B cell (primary cell): ENCODE data around the gene TSKS. TPM values are rescaled to one million over a fixed set of nuclear protein-coding genes. Genes with fewer than 3 reads are reported as not detected.

Experiments used
- ATAC-seq: fragments of 200-7000 bp; cut with Tn5 transposase; one replicate; pipeline ENCODE4 v1.10.0; 2021; ENCODE audit warnings: low read depth, mild to moderate bottlenecking, moderate number of reproducible peaks, moderate library complexity
- CTCF ChIA-PET: fragments of 350-600 bp; sonication (Branson Sonifier 250); formaldehyde crosslinking; loops from one replicate; lab custom pipeline; 2021; ENCODE audit warnings: antibody characterized with exemption, inconsistent platforms; lab: Charles Lee
- POLR2A ChIA-PET: fragments of 350-600 bp; sonication (Branson Sonifier 250); formaldehyde crosslinking; loops from one replicate; lab custom pipeline; 2021; ENCODE audit warnings: antibody characterized with exemption; lab: Charles Lee
- DNase-seq: peaks from one replicate; pipeline ENCODE4 v3.0.0; 2013
- H2AFZ ChIP-seq: 2 replicates; pipeline ENCODE4 v1.6.1; 2012; ENCODE audit warnings: mild to moderate bottlenecking, low read depth, low read length; ENCODE audit not compliant: insufficient read depth, poor library complexity, severe bottlenecking
- H3K27ac ChIP-seq, 2 donors: 1 replicate in 1 of 2; 2 replicates in 1 of 2; pipeline ENCODE4 v1.5.1; 2012 to 2013; ENCODE audit warnings: low read length in 2 of 2, mild to moderate bottlenecking in 2 of 2, moderate library complexity in 1 of 2
- H3K27me3 ChIP-seq, 4 experiments: fragments of 200-600 bp in 1 of 4; sonication (generic) in 1 of 4; replicated peaks in 1 of 4; 1 replicate in 2 of 4; 2 replicates in 2 of 4; pipeline versions ENCODE4 v1.6.1 to v1.7.0; 2013 to 2016; ENCODE audit warnings: low read length in 3 of 4, mild to moderate bottlenecking in 2 of 4, mixed read lengths in 1 of 4, moderate library complexity in 1 of 4; ENCODE audit not compliant: insufficient read depth in 4 of 4, control insufficient read depth in 3 of 4; ENCODE audit errors: control extremely low read depth in 1 of 4
- H3K36me3 ChIP-seq, 2 experiments: replicated peaks in 1 of 2; 1 replicate in 1 of 2; 2 replicates in 1 of 2; pipeline versions ENCODE4 v1.6.1 to v1.7.1; 2013; ENCODE audit warnings: low read length in 1 of 2; ENCODE audit not compliant: insufficient read depth in 2 of 2, control insufficient read depth in 1 of 2; ENCODE audit errors: control extremely low read depth in 1 of 2, extremely low read depth in 1 of 2
- H3K4me1 ChIP-seq, 2 donors: fragments of 200-600 bp in 1 of 2; sonication (generic) in 1 of 2; 1 replicate in 1 of 2; 2 replicates in 1 of 2; pipeline versions ENCODE4 v1.5.1 to v1.6.1; 2013 to 2017; ENCODE audit warnings: low read length in 2 of 2; ENCODE audit not compliant: control insufficient read depth in 2 of 2, insufficient read depth in 2 of 2
- H3K4me2 ChIP-seq: replicated peaks from 2 replicates; pipeline ENCODE3; 2012; ENCODE audit warnings: mild to moderate bottlenecking, low read depth, low read length; ENCODE audit not compliant: poor library complexity, severe bottlenecking
- H3K4me3 ChIP-seq, 5 experiments: fragments of 200-600 bp in 1 of 5; sonication (generic) in 1 of 5; 1 replicate in 3 of 5; 2 replicates in 2 of 5; pipeline versions ENCODE4 v1.5.1 to v1.7.0; 2011 to 2016; ENCODE audit warnings: low read length in 4 of 5, mild to moderate bottlenecking in 4 of 5, low read depth in 2 of 5, control low read depth in 1 of 5, moderate library complexity in 1 of 5; ENCODE audit not compliant: insufficient read depth in 1 of 5; ENCODE audit errors: control extremely low read depth in 1 of 5, extremely low read depth in 1 of 5
- H3K79me2 ChIP-seq: fragments of 200-600 bp; sonication (generic); one replicate; pipeline ENCODE4 v1.6.0; 2016; ENCODE audit warnings: low read length; ENCODE audit not compliant: control insufficient read depth, insufficient read depth
- H3K9ac ChIP-seq: fragments of 200-600 bp; sonication (generic); 2 replicates; pipeline ENCODE4 v1.6.1; 2017; ENCODE audit warnings: mild to moderate bottlenecking, low read length, moderate library complexity
- H3K9me3 ChIP-seq, 3 donors: one replicate each; pipeline versions ENCODE4 v1.6.1 to v1.7.1; 2013; ENCODE audit warnings: low read length in 2 of 3; ENCODE audit not compliant: control insufficient read depth in 2 of 3, insufficient read depth in 1 of 3; ENCODE audit errors: control extremely low read depth in 1 of 3
- H4K20me1 ChIP-seq: 2 replicates; pipeline ENCODE4 v1.6.0; 2012; ENCODE audit warnings: mild to moderate bottlenecking, low read length; ENCODE audit not compliant: insufficient read depth, control insufficient read depth, poor library complexity, severe bottlenecking
- H3K27ac Mint-ChIP-seq: one replicate; pipeline ENCODE4 v1.8.0; 2021; ENCODE audit warnings: mixed read lengths
- H3K27me3 Mint-ChIP-seq: one replicate; pipeline ENCODE4 v1.8.0; 2021; ENCODE audit warnings: mixed read lengths
- H3K4me1 Mint-ChIP-seq: one replicate; pipeline ENCODE4 v1.8.0; 2021; ENCODE audit warnings: mixed read lengths
- H3K4me3 Mint-ChIP-seq: one replicate; pipeline ENCODE4 v1.8.0; 2021; ENCODE audit warnings: mixed read lengths
- H3K9me3 Mint-ChIP-seq: one replicate; pipeline ENCODE4 v1.8.0; 2022; ENCODE audit warnings: mixed read lengths; ENCODE audit not compliant: insufficient read depth
- EZH2 ChIP-seq: IDR thresholded peaks from 2 replicates; pipeline ENCODE4 v1.6.1; 2012; ENCODE audit warnings: borderline replicate concordance, low read depth, mild to moderate bottlenecking, moderate library complexity, low read length; ENCODE audit not compliant: insufficient read depth, poor library complexity, severe bottlenecking
- WGBS: methylation state at CpG from one replicate; pipeline ENCODE4 v1.1.5; 2013; ENCODE audit warnings: missing lambda C conversion rate; ENCODE audit not compliant: insufficient coverage; 5-methylcytosine and 5-hydroxymethylcytosine counted together
- intact Hi-C: fragments of 100-400 bp; cut with micrococcal nuclease; formaldehyde crosslinking; loops from one replicate; pipeline ENCODE4 v1.10.0; 2022
- polyA plus RNA-seq: library from polyadenylated mRNA; depleted of rRNA; stranded (reverse); fragments of >200 nt; gene quantifications from 2 replicates; pipeline ENCODE4 v1.2.3, GENCODE V29; 2012
- total RNA-seq, 2 donors: library from RNA; stranded (reverse); fragments of 120-200 nt in 1 of 2; gene quantifications; 1 replicate in 1 of 2; 2 replicates in 1 of 2; pipeline versions ENCODE4 v1.2.3 to v1.2.4, GENCODE V29; 2013 to 2022
- TF ChIP-seq, protein P1 (sequence below): fragments of 200-600 bp; IDR thresholded peaks from one replicate; pipeline ENCODE4 v1.8.0; 2022; ENCODE audit warnings: antibody characterized with exemption, mild to moderate bottlenecking

The TSKS gene
- total and polyA plus RNA-seq, 2 donors (not counting 1 experiment from before 2014, with no cell fraction given) = 0.15 to 0.18 TPM

DNA sequence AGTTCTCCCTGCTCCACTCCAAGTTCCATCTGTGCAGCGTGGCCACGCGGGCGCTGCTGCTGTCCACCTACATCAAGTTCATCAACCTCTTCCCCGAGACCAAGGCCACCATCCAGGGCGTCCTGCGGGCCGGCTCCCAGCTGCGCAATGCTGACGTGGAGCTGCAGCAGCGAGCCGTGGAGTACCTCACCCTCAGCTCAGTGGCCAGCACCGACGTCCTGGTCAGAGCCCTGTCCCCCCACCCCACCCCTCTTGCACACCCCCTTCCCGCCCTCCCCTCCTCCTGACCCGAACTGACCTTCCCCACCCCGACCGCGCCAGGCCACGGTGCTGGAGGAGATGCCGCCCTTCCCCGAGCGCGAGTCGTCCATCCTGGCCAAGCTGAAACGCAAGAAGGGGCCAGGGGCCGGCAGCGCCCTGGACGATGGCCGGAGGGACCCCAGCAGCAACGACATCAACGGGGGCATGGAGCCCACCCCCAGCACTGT lies 38.3 kb upstream of the TSKS start:
- H3K4me3 Mint-ChIP-seq = no peak overlapping the region
- ATAC-seq (no peak), DNase-seq (no peak)
- H4K20me1 ChIP-seq = no peaks in the 10 kb centered on the region
- no peak overlapping the region for H3K27ac ChIP-seq
- H3K36me3 ChIP-seq = peaks cover 0 to 71% of the 10 kb centered on the region in 2 experiments
- no peaks in the 10 kb centered on the region for H3K79me2 ChIP-seq
- no peak overlapping the region for H3K4me2 ChIP-seq
- H3K9me3 ChIP-seq = peaks cover 0 to 3% (median 0%) of the 10 kb centered on the region in 3 donors
- CTCF ChIA-PET = no interaction called here
- H3K9me3 Mint-ChIP-seq = no peaks in the 10 kb centered on the region
- intact Hi-C loops = no loop called here
- H3K4me1 ChIP-seq = peaks cover 0 to under 1% of the 10 kb centered on the region in 2 donors
- no peak overlapping the region for H2AFZ ChIP-seq
- no peaks in the 10 kb centered on the region for H3K27me3 Mint-ChIP-seq
- peaks cover 3% of the 10 kb centered on the region for H3K4me1 Mint-ChIP-seq
- 99% methylated on average over 26 of the region's 32 CpGs for WGBS
- POLR2A ChIA-PET = no interaction called here
- no peak overlapping the region for H3K9ac ChIP-seq
- H3K4me3 ChIP-seq = no peak overlapping the region
- no peaks in the 10 kb centered on the region for H3K27me3 ChIP-seq
- TF ChIP-seq, protein P1, sequence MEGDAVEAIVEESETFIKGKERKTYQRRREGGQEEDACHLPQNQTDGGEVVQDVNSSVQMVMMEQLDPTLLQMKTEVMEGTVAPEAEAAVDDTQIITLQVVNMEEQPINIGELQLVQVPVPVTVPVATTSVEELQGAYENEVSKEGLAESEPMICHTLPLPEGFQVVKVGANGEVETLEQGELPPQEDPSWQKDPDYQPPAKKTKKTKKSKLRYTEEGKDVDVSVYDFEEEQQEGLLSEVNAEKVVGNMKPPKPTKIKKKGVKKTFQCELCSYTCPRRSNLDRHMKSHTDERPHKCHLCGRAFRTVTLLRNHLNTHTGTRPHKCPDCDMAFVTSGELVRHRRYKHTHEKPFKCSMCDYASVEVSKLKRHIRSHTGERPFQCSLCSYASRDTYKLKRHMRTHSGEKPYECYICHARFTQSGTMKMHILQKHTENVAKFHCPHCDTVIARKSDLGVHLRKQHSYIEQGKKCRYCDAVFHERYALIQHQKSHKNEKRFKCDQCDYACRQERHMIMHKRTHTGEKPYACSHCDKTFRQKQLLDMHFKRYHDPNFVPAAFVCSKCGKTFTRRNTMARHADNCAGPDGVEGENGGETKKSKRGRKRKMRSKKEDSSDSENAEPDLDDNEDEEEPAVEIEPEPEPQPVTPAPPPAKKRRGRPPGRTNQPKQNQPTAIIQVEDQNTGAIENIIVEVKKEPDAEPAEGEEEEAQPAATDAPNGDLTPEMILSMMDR = no peak
- no peak for TF ChIP-seq EZH2
- peak overlapping the region; percentile 41 for H3K27ac Mint-ChIP-seq

DNA sequence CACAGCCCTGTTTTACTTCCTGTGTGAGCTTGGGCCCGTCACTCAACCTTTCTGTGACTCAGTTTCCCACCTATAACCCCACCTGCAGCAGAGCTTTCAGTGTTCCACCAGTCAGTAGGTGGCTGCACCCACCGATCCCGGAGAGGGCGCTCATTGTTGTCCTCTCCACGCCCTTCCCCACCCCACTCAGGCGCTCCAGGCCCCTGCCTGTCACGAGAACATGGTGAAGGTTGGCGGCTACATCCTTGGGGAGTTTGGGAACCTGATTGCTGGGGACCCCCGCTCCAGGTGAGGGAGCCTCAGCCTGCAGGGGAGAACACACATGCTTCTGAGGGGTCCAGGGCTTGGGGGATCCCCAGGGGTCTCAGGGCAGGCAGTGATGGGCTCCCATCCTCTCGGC lies 37.7 kb upstream of the TSKS start:
- peaks cover 0 to 75% of the 10 kb centered on the region in 2 experiments for H3K36me3 ChIP-seq
- ChIA-PET CTCF (no interaction called here), POLR2A (no interaction called here)
- H3K27me3 ChIP-seq = no peaks in the 10 kb centered on the region
- no peaks in the 10 kb centered on the region for H3K9me3 Mint-ChIP-seq
- no peaks in the 10 kb centered on the region for H3K79me2 ChIP-seq
- no peak overlapping the region for H3K4me3 ChIP-seq
- H3K4me1 Mint-ChIP-seq = no peaks in the 10 kb centered on the region
- no peak overlapping the region for H3K4me3 Mint-ChIP-seq
- H3K27ac ChIP-seq = no peak overlapping the region
- ATAC-seq (no peak), DNase-seq (no peak)
- H3K9ac ChIP-seq = no peak overlapping the region
- WGBS = 99% methylated on average over 10 of the region's 10 CpGs
- peaks cover 0 to 3% (median 0%) of the 10 kb centered on the region in 3 donors for H3K9me3 ChIP-seq
- H4K20me1 ChIP-seq = no peaks in the 10 kb centered on the region
- H3K4me1 ChIP-seq = no peaks in the 10 kb centered on the region
- no peak overlapping the region for H3K4me2 ChIP-seq
- H2AFZ ChIP-seq = no peak overlapping the region
- intact Hi-C loops = no loop called here
- no peaks in the 10 kb centered on the region for H3K27me3 Mint-ChIP-seq
- no peak overlapping the region for H3K27ac Mint-ChIP-seq
- TF ChIP-seq, protein P1 = no peak
- no peak for TF ChIP-seq EZH2
